Activated CD4-positive, alpha-beta memory T cell treated with anti-CD3 and anti-CD28 coated beads, Interleukin-2, amount 10 ng/mL, durations not matched to agents 7 days and 5 days (primary cell): ENCODE results near the gene PGAP3. TPM values are rescaled to one million over a fixed set of nuclear protein-coding genes. Genes with fewer than 3 reads are reported as not detected.
A peak's percentile ranks its signal among the peaks of the same experiment; 100 is the strongest.

Experiments
- CTCF ChIA-PET: fragments of 350-600 bp; sonication (Branson Sonifier 250); formaldehyde crosslinking; loops from one replicate; lab custom pipeline; 2021; ENCODE audit warnings: antibody characterized with exemption, inconsistent platforms; lab: Charles Lee
- POLR2A ChIA-PET: fragments of 350-600 bp; sonication (Branson Sonifier 250); formaldehyde crosslinking; loops from one replicate; lab custom pipeline; 2021; ENCODE audit warnings: antibody characterized with exemption; lab: Charles Lee
- DNase-seq: peaks from one replicate; pipeline ENCODE4 v3.0.0-alpha.2; 2020
- H3K27ac Mint-ChIP-seq: one replicate; pipeline ENCODE4 v1.8.0; 2021; ENCODE audit warnings: mild to moderate bottlenecking, mixed read lengths
- H3K27me3 Mint-ChIP-seq: one replicate; pipeline ENCODE4 v1.8.0; 2021; ENCODE audit warnings: mixed read lengths
- H3K36me3 Mint-ChIP-seq: one replicate; pipeline ENCODE4 v1.8.0; 2021; ENCODE audit warnings: low read depth, mixed read lengths
- H3K4me1 Mint-ChIP-seq: one replicate; pipeline ENCODE4 v1.8.0; 2021; ENCODE audit warnings: mixed read lengths
- H3K4me3 Mint-ChIP-seq: one replicate; pipeline ENCODE4 v1.8.0; 2021; ENCODE audit warnings: mild to moderate bottlenecking, mixed read lengths
- H3K9me3 Mint-ChIP-seq: one replicate; pipeline ENCODE4 v1.8.0; 2021; ENCODE audit warnings: mixed read lengths
- total RNA-seq, 2 experiments: library from RNA; stranded (reverse); gene quantifications; one replicate each; pipeline ENCODE4 v1.2.3, GENCODE V29; 2021

PGAP3 gene
- total RNA-seq, 2 experiments from 2014 or later: 14.0 to 14.2 TPM

GRCh38 chr17:39624313-39624712 is 63.5 kb downstream of the PGAP3 start:
- no peaks in the 10 kb centered on the region for H3K9me3 Mint-ChIP-seq
- H3K27me3 Mint-ChIP-seq: peaks cover 46% of the 10 kb centered on the region
- H3K4me3 Mint-ChIP-seq: no peak overlapping the region

DNA sequence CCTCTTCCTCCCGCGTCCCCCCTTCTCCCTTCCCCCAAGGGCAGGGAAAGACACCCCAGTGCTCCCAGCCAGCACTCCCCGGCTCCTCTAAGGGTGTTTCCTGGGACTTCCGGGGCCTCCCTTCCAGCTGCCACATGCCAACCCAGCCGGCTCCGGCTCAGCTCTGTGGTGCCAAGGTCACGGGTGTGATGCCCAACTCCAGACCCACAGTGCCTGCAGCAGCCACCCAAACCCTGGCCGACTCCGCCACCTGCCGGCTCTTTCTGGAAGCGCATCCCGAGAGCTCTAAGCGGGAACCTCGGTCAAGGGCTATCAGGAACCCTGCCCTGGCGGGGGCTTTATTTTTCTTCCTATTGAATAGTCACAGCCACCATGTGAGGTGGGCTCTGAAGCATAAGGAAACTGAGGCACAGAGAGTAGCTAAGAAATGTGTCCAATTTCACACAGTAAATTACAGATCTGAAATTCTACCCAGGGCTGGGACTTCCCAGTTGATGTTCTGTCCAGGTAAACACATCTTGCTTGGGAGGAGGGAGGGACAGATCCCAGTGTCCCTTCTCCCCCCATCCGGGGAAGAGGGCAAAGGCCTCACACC is 64.4 kb downstream of the PGAP3 start:
- Mint-ChIP-seq H3K9me3 (no peaks in the 10 kb centered on the region), H3K36me3 (no peaks in the 10 kb centered on the region), H3K27ac (peak overlapping the region; percentile 89), H3K27me3 (peaks cover 47% of the 10 kb centered on the region), H3K4me3 (no peak overlapping the region), H3K4me1 (peaks cover 25% of the 10 kb centered on the region)
- DNase-seq: peak; percentile 88
- CTCF ChIA-PET: interaction anchor here (0.6 to 9.7 kb wide), 27 partner anchors 10 to 515 kb away, joined by 3 to 151 read pairs (median 4); partner anchors contain the start of genes MIEN1, PGAP3, PNMT and PSMD3
- POLR2A ChIA-PET: interaction anchor here (0.9 to 2.5 kb wide), 8 partner anchors 9 to 196 kb away, joined by 3 to 17 read pairs (median 3); partner anchors contain the start of gene STARD3

More at GRCh38 chr17:39624313-39624712, 63.5 kb downstream of the PGAP3 start:
- no peak for DNase-seq
- CTCF ChIA-PET: interaction anchor here (1.0 to 9.7 kb wide), 7 partner anchors 11 to 79 kb away, joined by 3 to 151 read pairs (median 9); partner anchors contain the start of gene STARD3
- Mint-ChIP-seq H3K27ac (no peak overlapping the region), H3K4me1 (peaks cover 24% of the 10 kb centered on the region), H3K36me3 (no peaks in the 10 kb centered on the region)
- POLR2A ChIA-PET: no interaction called here

GRCh38 chr17:39622380-39623006 is 65.4 kb downstream of the PGAP3 start:
- ChIA-PET POLR2A (interaction anchor here (0.9 to 2.5 kb wide), 10 partner anchors 10 to 358 kb away, joined by 3 to 17 read pairs (median 4); partner anchors contain the start of genes MIEN1, PGAP3, PSMD3 and STARD3), CTCF (interaction anchor here (0.6 to 9.7 kb wide), 37 partner anchors 12 to 404 kb away, joined by 3 to 151 read pairs (median 5); partner anchors contain the start of genes ERBB2, MIEN1, PNMT and PSMD3)
- H3K4me1 Mint-ChIP-seq: peaks cover 28% of the 10 kb centered on the region
- peak overlapping the region; percentile 89 for H3K27ac Mint-ChIP-seq
- peak overlapping the region; percentile 72 for H3K4me3 Mint-ChIP-seq
- DNase-seq: peak; percentile 67
- peaks cover 44% of the 10 kb centered on the region for H3K27me3 Mint-ChIP-seq
- H3K36me3 Mint-ChIP-seq: no peaks in the 10 kb centered on the region
- no peaks in the 10 kb centered on the region for H3K9me3 Mint-ChIP-seq

GRCh38 chr17:39621523-39622379 is 66.1 kb downstream of the PGAP3 start:
- ChIA-PET CTCF (interaction anchor here (0.5 to 9.7 kb wide), 60 partner anchors 9 to 469 kb away, joined by 3 to 151 read pairs (median 4); partner anchors contain the start of genes ERBB2, IKZF3, MED1 and MIEN1), POLR2A (interaction anchor here (0.7 to 2.5 kb wide), 12 partner anchors 11 to 358 kb away, joined by 3 to 17 read pairs (median 4); partner anchors contain the start of genes MIEN1, PGAP3, PNMT and PSMD3)
- peaks cover 27% of the 10 kb centered on the region for H3K4me1 Mint-ChIP-seq
- peak overlapping the region; percentile 72 for H3K4me3 Mint-ChIP-seq
- H3K27ac Mint-ChIP-seq: peak overlapping the region; percentile 89
- DNase-seq: peak; percentile 92
- H3K9me3 Mint-ChIP-seq: no peaks in the 10 kb centered on the region
- no peaks in the 10 kb centered on the region for H3K36me3 Mint-ChIP-seq
- H3K27me3 Mint-ChIP-seq: peaks cover 49% of the 10 kb centered on the region

Other genes starting within 250 kb of the PGAP3 start
- gene MED1, start 236.8 kb downstream of the PGAP3 start, total RNA-seq: 10 to 100 TPM; 51.0 to 51.9 TPM
- gene CDK12, start 226.6 kb downstream of the PGAP3 start, total RNA-seq: 10 to 100 TPM; 68.1 to 70.7 TPM
- not detected for gene NEUROD2, start 80.1 kb downstream of the PGAP3 start, total RNA-seq
- gene PPP1R1B, start 61.1 kb downstream of the PGAP3 start, total RNA-seq: not detected
- gene STARD3, start 50.9 kb downstream of the PGAP3 start, total RNA-seq: 10 to 100 TPM; 72.0 to 73.7 TPM
- 1 to 10 TPM; 1.3 to 1.5 TPM for gene TCAP, start 22.7 kb downstream of the PGAP3 start, total RNA-seq
- gene PNMT, start 19.6 kb downstream of the PGAP3 start, total RNA-seq: not detected
- gene ERBB2, start 12.0 kb upstream of the PGAP3 start, total RNA-seq: 1 to 10 TPM; 5.1 to 6.0 TPM
- gene MIEN1, start 42.5 kb upstream of the PGAP3 start, total RNA-seq: 10 to 100 TPM; 40.1 to 45.1 TPM
- gene GRB7, start 49.9 kb upstream of the PGAP3 start, total RNA-seq: under 1 TPM; 0.30 to 0.40 TPM
- 10 to 100 TPM; 37.9 to 38.2 TPM for gene IKZF3, start 176.3 kb upstream of the PGAP3 start, total RNA-seq
- not detected for gene ZPBP2, start 180.1 kb upstream of the PGAP3 start, total RNA-seq
- gene GSDMB, start 230.6 kb upstream of the PGAP3 start, total RNA-seq: 10 to 100 TPM; 41.2 to 41.4 TPM
- 100 to 1,000 TPM; 104 to 111 TPM for gene ORMDL3, start 239.5 kb upstream of the PGAP3 start, total RNA-seq
- gene LRRC3C, start 239.7 kb upstream of the PGAP3 start, total RNA-seq: not detected